Muscle of back (tissue), 13 donors: ENCODE measurements around the gene TM9SF3. TPM values are rescaled to one million over a fixed set of nuclear protein-coding genes. Genes with fewer than 3 reads are reported as not detected.

Source experiments
- DNase-seq, 3 donors: peaks; one replicate each; pipeline versions ENCODE4 v3.0.0 to v3.0.0-alpha.2; 2013
- long read RNA-seq, 9 donors: transcript quantifications; one replicate each; lab custom pipeline, GENCODE V29; 2026
- polyA plus RNA-seq, 10 donors: library from polyadenylated mRNA; unstranded; fragments of 120-200 nt; gene quantifications; one replicate each; pipeline ENCODE4 v1.2.1, GENCODE V29; 2013; ENCODE audit not compliant: insufficient read length in 10 of 10

Gene TM9SF3
- 100 to 1,000 TPM in 4 of 10 donors, 10 to 100 TPM in 6; 80.1 to 118 (median 96.1) TPM for polyA plus RNA-seq
- long read RNA-seq, donor 1, full-length matches to known transcripts: 15 of 15 reads
- long read RNA-seq, donor 1, partial matches to known transcripts: 0 of 15 reads
- long read RNA-seq, donor 1, other reads (novel, unspliced or antisense): 0 of 15 reads
- long read RNA-seq, donor 2, full-length matches to known transcripts: 15 of 15 reads
- long read RNA-seq, donor 2, partial matches to known transcripts: 0 of 15 reads
- long read RNA-seq, donor 2, other reads (novel, unspliced or antisense): 0 of 15 reads
- long read RNA-seq, donor 3: 0 reads
- long read RNA-seq, donor 4, full-length matches to known transcripts: 13 of 13 reads
- long read RNA-seq, donor 4, partial matches to known transcripts: 0 of 13 reads
- long read RNA-seq, donor 4, other reads (novel, unspliced or antisense): 0 of 13 reads
- long read RNA-seq, donor 5, full-length matches to known transcripts: 24 of 45 reads
- long read RNA-seq, donor 5, partial matches to known transcripts: 21 of 45 reads
- long read RNA-seq, donor 5, other reads (novel, unspliced or antisense): 0 of 45 reads
- long read RNA-seq, donor 6, full-length matches to known transcripts: 19 of 34 reads
- long read RNA-seq, donor 6, partial matches to known transcripts: 15 of 34 reads
- long read RNA-seq, donor 6, other reads (novel, unspliced or antisense): 0 of 34 reads
- long read RNA-seq, donor 7, full-length matches to known transcripts: 13 of 18 reads
- long read RNA-seq, donor 7, partial matches to known transcripts: 5 of 18 reads
- long read RNA-seq, donor 7, other reads (novel, unspliced or antisense): 0 of 18 reads
- long read RNA-seq, donor 8, full-length matches to known transcripts: 20 of 26 reads
- long read RNA-seq, donor 8, partial matches to known transcripts: 6 of 26 reads
- long read RNA-seq, donor 8, other reads (novel, unspliced or antisense): 0 of 26 reads
- long read RNA-seq, donor 9, full-length matches to known transcripts: 1 of 1 reads
- long read RNA-seq, donor 9, partial matches to known transcripts: 0 of 1 reads
- long read RNA-seq, donor 9, other reads (novel, unspliced or antisense): 0 of 1 reads

GRCh38 chr10:96586419-96587263, at the start of gene TM9SF3:
Gene TM9SF3 (minus strand): TSS chr10:96587012. CDS start chr10:96586835, 177 bp downstream.
- peak; percentile 89 to 95 (median 92) for DNase-seq

- DNase-seq: no peak
Measured at GRCh38 chr10:96636551-96636950, 49.7 kb upstream of the TM9SF3 start.

- DNase-seq: peak in 1 of 3 donors; percentile 16
Measured at GRCh38 chr10:96632974-96633710, 46.3 kb upstream of the TM9SF3 start.

- no peak for DNase-seq
Measured at GRCh38 chr10:96627292-96627691, 40.5 kb upstream of the TM9SF3 start.

GRCh38 chr10:96626795-96627194, 40.0 kb upstream of the TM9SF3 start:
- no peak for DNase-seq

- DNase-seq: no peak
Measured at GRCh38 chr10:96625173-96625572, 38.4 kb upstream of the TM9SF3 start.

GRCh38 chr10:96622013-96622787, 35.4 kb upstream of the TM9SF3 start:
- no peak for DNase-seq

- DNase-seq: no peak
Measured at GRCh38 chr10:96619796-96620773, 33.3 kb upstream of the TM9SF3 start.

GRCh38 chr10:96619120-96619519, 32.3 kb upstream of the TM9SF3 start:
- no peak for DNase-seq

- DNase-seq: no peak
Measured at GRCh38 chr10:96618653-96619052, 31.8 kb upstream of the TM9SF3 start.

- no peak for DNase-seq
Measured at GRCh38 chr10:96616961-96617360, 30.1 kb upstream of the TM9SF3 start.

GRCh38 chr10:96614515-96614914, 27.7 kb upstream of the TM9SF3 start:
- peak in 1 of 3 donors; percentile 86 for DNase-seq

GRCh38 chr10:96613576-96613975, 26.8 kb upstream of the TM9SF3 start:
- no peak for DNase-seq

GRCh38 chr10:96612055-96612830, 25.4 kb upstream of the TM9SF3 start:
- no peak for DNase-seq

GRCh38 chr10:96610817-96611216, 24.0 kb upstream of the TM9SF3 start:
- no peak for DNase-seq

- DNase-seq: no peak
Measured at GRCh38 chr10:96609510-96609909, 22.7 kb upstream of the TM9SF3 start.

- no peak for DNase-seq
Measured at GRCh38 chr10:96608805-96609204, 22.0 kb upstream of the TM9SF3 start.

GRCh38 chr10:96608262-96608661, 21.4 kb upstream of the TM9SF3 start:
- no peak for DNase-seq
